ENCODE data around the gene SLC45A1.

The SLC45A1 gene

DNA sequence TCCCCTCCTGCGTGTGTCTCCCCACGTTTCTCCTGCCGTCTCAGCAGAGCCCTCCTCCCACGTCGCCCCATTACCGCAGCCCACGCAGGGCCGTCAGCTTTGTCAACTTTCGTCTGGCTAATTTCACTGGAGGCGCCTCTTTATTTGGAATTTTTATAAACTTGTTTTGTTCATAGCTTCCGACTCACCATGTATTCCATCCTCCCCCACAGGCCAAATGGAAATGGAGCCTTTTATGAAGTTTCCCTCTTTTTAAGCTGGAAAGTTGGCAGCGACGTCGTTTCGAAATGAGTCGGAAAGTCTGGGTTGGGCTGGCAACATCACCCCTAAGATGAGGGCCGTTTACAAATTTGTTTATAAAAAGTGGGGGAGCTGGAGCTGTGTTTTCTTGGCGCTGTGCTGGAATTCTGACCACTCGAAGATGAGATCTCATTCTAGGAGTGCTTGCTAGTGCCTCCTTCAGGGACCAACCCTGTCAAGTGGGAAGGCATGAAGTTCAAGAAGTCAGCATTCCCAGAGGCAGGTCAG is 23.7 kb upstream of the SLC45A1 start:
- POLR2A ChIA-PET, result no interaction called here
- H3K4me3 ChIP-seq (ENCODE audit: low read depth, low read length), result no peak overlapping the region
- H3K9me3 ChIP-seq (ENCODE audit: control insufficient read depth, insufficient read depth, low read depth, low read length), result no peaks in the 10 kb centered on the region
- H3K27ac ChIP-seq (ENCODE audit: extremely low read depth, low read depth, low read length), result no peak overlapping the region
- TF ChIP-seq ZFHX2 (tag by site-specific recombination; conservative IDR thresholded peaks at IDR 0.05) (peak; percentile 53), KLF7 (tag by site-specific recombination; IDR thresholded peaks at IDR 0.05; ENCODE audit: borderline replicate concordance) (no peak), ZSCAN30 (tag by site-specific recombination; IDR thresholded peaks at IDR 0.05) (no peak), EGR2 (tag by site-specific recombination; IDR thresholded peaks at IDR 0.05; ENCODE audit: low read depth) (peak; percentile 37; the same call in 1 of the 2 replicates), ZNF510 (tag by site-specific recombination; IDR thresholded peaks at IDR 0.05; ENCODE audit: insufficient replicate concordance) (no peak)
- no peaks in the 10 kb centered on the region for H3K36me3 ChIP-seq (ENCODE audit: control insufficient read depth in 2 of 2, insufficient read depth in 1 of 2, low read length in 2 of 2)
- no peaks in the 10 kb centered on the region for H3K4me1 ChIP-seq (ENCODE audit: control insufficient read depth, insufficient read depth, low read length)
- CTCF ChIA-PET, result interaction anchor here (0.6 to 1.5 kb wide), 7 partner anchors 14 to 312 kb away, joined by 3 to 9 read pairs (median 5); no protein-coding TSS in a partner anchor

GRCh38 chr1:8297245-8297644 is 20.7 kb upstream of the SLC45A1 start:
- Histone ChIP-seq H3K36me3 (ENCODE audit: control insufficient read depth in 2 of 2, insufficient read depth in 1 of 2, low read length in 2 of 2) (no peaks in the 10 kb centered on the region), H3K4me3 (ENCODE audit: low read depth, low read length) (no peak overlapping the region), H3K9me3 (ENCODE audit: control insufficient read depth, insufficient read depth, low read depth, low read length) (no peaks in the 10 kb centered on the region), H3K4me1 (ENCODE audit: control insufficient read depth, insufficient read depth, low read length) (no peaks in the 10 kb centered on the region), H3K27ac (ENCODE audit: extremely low read depth, low read depth, low read length) (no peak overlapping the region)
- no peak for TF ChIP-seq ZEB2 (tag by site-specific recombination; IDR thresholded peaks at IDR 0.05)
- TF ChIP-seq, protein P1, sequence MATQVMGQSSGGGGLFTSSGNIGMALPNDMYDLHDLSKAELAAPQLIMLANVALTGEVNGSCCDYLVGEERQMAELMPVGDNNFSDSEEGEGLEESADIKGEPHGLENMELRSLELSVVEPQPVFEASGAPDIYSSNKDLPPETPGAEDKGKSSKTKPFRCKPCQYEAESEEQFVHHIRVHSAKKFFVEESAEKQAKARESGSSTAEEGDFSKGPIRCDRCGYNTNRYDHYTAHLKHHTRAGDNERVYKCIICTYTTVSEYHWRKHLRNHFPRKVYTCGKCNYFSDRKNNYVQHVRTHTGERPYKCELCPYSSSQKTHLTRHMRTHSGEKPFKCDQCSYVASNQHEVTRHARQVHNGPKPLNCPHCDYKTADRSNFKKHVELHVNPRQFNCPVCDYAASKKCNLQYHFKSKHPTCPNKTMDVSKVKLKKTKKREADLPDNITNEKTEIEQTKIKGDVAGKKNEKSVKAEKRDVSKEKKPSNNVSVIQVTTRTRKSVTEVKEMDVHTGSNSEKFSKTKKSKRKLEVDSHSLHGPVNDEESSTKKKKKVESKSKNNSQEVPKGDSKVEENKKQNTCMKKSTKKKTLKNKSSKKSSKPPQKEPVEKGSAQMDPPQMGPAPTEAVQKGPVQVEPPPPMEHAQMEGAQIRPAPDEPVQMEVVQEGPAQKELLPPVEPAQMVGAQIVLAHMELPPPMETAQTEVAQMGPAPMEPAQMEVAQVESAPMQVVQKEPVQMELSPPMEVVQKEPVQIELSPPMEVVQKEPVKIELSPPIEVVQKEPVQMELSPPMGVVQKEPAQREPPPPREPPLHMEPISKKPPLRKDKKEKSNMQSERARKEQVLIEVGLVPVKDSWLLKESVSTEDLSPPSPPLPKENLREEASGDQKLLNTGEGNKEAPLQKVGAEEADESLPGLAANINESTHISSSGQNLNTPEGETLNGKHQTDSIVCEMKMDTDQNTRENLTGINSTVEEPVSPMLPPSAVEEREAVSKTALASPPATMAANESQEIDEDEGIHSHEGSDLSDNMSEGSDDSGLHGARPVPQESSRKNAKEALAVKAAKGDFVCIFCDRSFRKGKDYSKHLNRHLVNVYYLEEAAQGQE (tag by site-specific recombination; IDR thresholded peaks at IDR 0.05), result no peak
- TF ChIP-seq, protein P2, sequence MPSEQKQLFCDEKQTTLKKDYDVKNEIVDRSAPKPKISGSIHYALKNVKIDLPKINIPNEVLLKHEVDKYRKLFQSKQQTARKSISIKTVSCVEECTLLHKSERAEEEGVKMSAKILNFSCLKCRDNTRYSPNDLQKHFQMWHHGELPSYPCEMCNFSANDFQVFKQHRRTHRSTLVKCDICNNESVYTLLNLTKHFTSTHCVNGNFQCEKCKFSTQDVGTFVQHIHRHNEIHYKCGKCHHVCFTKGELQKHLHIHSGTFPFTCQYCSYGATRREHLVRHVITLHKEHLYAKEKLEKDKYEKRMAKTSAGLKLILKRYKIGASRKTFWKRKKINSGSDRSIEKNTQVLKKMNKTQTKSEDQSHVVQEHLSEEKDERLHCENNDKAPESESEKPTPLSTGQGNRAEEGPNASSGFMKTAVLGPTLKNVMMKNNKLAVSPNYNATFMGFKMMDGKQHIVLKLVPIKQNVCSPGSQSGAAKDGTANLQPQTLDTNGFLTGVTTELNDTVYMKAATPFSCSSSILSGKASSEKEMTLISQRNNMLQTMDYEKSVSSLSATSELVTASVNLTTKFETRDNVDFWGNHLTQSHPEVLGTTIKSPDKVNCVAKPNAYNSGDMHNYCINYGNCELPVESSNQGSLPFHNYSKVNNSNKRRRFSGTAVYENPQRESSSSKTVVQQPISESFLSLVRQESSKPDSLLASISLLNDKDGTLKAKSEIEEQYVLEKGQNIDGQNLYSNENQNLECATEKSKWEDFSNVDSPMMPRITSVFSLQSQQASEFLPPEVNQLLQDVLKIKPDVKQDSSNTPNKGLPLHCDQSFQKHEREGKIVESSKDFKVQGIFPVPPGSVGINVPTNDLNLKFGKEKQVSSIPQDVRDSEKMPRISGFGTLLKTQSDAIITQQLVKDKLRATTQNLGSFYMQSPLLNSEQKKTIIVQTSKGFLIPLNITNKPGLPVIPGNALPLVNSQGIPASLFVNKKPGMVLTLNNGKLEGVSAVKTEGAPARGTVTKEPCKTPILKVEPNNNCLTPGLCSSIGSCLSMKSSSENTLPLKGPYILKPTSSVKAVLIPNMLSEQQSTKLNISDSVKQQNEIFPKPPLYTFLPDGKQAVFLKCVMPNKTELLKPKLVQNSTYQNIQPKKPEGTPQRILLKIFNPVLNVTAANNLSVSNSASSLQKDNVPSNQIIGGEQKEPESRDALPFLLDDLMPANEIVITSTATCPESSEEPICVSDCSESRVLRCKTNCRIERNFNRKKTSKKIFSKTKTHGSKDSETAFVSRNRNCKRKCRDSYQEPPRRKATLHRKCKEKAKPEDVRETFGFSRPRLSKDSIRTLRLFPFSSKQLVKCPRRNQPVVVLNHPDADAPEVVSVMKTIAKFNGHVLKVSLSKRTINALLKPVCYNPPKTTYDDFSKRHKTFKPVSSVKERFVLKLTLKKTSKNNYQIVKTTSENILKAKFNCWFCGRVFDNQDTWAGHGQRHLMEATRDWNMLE (tag by site-specific recombination; conservative IDR thresholded peaks at IDR 0.05; ENCODE audit: low read depth), result peak; percentile 34; the same call in 1 of the 2 replicates
- no peak for TF ChIP-seq ZNF510 (tag by site-specific recombination; IDR thresholded peaks at IDR 0.05; ENCODE audit: insufficient replicate concordance)
- TF ChIP-seq ZBTB21 (tag by site-specific recombination; IDR thresholded peaks at IDR 0.05), result no peak
- TF ChIP-seq ZNF777 (tag by site-specific recombination; IDR thresholded peaks at IDR 0.05; ENCODE audit: borderline replicate concordance), result no peak
- CTCF ChIA-PET, result interaction anchor here (1.2 kb wide), 1 partner anchor 17 kb away, joined by 4 read pairs; no protein-coding TSS in a partner anchor
- POLR2A ChIA-PET, result interaction anchor here (0.7 kb wide), 1 partner anchor 224 kb away, joined by 3 read pairs; no protein-coding TSS in a partner anchor

DNA sequence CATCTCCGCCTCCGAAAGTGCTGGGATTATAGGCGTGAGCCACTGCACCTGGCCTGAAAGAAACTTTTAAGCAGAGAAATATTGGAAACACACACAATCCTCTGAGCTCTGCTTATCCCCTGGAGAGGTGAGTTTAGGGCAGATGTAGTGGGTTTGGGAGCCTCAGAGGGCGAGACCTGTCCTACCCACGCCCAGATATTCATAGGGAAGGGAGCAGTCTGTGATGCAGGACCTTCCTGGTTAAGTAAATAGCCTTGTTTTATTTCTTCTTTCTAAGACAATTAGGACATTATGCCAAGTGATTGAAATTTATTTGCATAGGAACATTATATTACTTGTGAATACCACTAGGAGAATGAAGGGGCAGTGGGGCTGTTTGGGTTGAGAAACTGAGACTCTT is 18.0 kb upstream of the SLC45A1 start:
- Histone ChIP-seq H3K9me3 (ENCODE audit: control insufficient read depth, insufficient read depth, low read depth, low read length) (no peaks in the 10 kb centered on the region), H3K36me3 (ENCODE audit: control insufficient read depth in 2 of 2, insufficient read depth in 1 of 2, low read length in 2 of 2) (no peaks in the 10 kb centered on the region)
- CTCF ChIA-PET, result interaction anchor here (1.2 kb wide), 1 partner anchor 325 kb away, joined by 4 read pairs; no protein-coding TSS in a partner anchor
- no peak for TF ChIP-seq ZBTB7A (tag by site-specific recombination; IDR thresholded peaks at IDR 0.05; ENCODE audit: low read depth)
- no peak for TF ChIP-seq ZNF214 (tag by site-specific recombination; IDR thresholded peaks at IDR 0.05; ENCODE audit: borderline replicate concordance)
- no peak for TF ChIP-seq HOXA7 (CRISPR knock-in tag; IDR thresholded peaks at IDR 0.05; ENCODE audit: borderline replicate concordance)
- TF ChIP-seq ZNF155 (tag by site-specific recombination; IDR thresholded peaks at IDR 0.05), result no peak
- no peak for TF ChIP-seq ZFP3 (tag by site-specific recombination; IDR thresholded peaks at IDR 0.05; ENCODE audit: low read depth)
- TF ChIP-seq, protein P3, sequence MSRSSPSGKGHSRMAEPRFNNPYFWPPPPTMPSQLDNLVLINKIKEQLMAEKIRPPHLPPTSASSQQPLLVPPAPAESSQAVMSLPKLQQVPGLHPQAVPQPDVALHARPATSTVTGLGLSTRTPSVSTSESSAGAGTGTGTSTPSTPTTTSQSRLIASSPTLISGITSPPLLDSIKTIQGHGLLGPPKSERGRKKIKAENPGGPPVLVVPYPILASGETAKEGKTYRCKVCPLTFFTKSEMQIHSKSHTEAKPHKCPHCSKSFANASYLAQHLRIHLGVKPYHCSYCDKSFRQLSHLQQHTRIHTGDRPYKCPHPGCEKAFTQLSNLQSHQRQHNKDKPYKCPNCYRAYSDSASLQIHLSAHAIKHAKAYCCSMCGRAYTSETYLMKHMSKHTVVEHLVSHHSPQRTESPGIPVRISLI (tag by site-specific recombination; IDR thresholded peaks at IDR 0.05), result no peak
- TF ChIP-seq ZNF175 (tag by site-specific recombination; IDR thresholded peaks at IDR 0.05), result no peak
- no peak for TF ChIP-seq ZNF140 (tag by site-specific recombination; IDR thresholded peaks at IDR 0.05)
- TF ChIP-seq, protein P4, sequence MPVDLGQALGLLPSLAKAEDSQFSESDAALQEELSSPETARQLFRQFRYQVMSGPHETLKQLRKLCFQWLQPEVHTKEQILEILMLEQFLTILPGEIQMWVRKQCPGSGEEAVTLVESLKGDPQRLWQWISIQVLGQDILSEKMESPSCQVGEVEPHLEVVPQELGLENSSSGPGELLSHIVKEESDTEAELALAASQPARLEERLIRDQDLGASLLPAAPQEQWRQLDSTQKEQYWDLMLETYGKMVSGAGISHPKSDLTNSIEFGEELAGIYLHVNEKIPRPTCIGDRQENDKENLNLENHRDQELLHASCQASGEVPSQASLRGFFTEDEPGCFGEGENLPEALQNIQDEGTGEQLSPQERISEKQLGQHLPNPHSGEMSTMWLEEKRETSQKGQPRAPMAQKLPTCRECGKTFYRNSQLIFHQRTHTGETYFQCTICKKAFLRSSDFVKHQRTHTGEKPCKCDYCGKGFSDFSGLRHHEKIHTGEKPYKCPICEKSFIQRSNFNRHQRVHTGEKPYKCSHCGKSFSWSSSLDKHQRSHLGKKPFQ (tag by site-specific recombination; IDR thresholded peaks at IDR 0.05), result no peak
- TF ChIP-seq ZNF768 (tag by site-specific recombination; IDR thresholded peaks at IDR 0.05), result no peak

More for the DNA sequence above, 18.0 kb upstream of the SLC45A1 start:
- Histone ChIP-seq H3K27ac (ENCODE audit: extremely low read depth, low read depth, low read length) (no peak overlapping the region), H3K4me3 (ENCODE audit: low read depth, low read length) (no peak overlapping the region), H3K4me1 (ENCODE audit: control insufficient read depth, insufficient read depth, low read length) (no peaks in the 10 kb centered on the region)
- POLR2A ChIA-PET, result no interaction called here

All from HEK293 (cell line).